ENCODE data around the gene PTBP3. TPM values are rescaled to one million over a fixed set of nuclear protein-coding genes. Genes with fewer than 3 reads are reported as not detected.
A peak's percentile ranks its signal among the peaks of the same experiment; 100 is the strongest.

Gene PTBP3
- total and polyA plus RNA-seq, 2 of the 13 experiments (the other 11 are each of a cell fraction or from before 2014, with no cell fraction given), result 52.8 to 61.1 TPM

- TF ChIP-seq STAT6 (CRISPR knock-in tag; IDR thresholded peaks at IDR 0.05; ENCODE audit: borderline replicate concordance) (no peak), CEBPG (CRISPR knock-in tag; IDR thresholded peaks at IDR 0.05) (peak; percentile 24; the same call in 1 of the 2 replicates), ZNF543 (CRISPR knock-in tag; IDR thresholded peaks at IDR 0.05) (no peak), ZZZ3 (CRISPR knock-in tag; IDR thresholded peaks at IDR 0.05; ENCODE audit: borderline replicate concordance) (no peak), BORCS8-MEF2B (CRISPR knock-in tag; IDR thresholded peaks at IDR 0.05) (no peak), ZNF570 (CRISPR knock-in tag; IDR thresholded peaks at IDR 0.05; ENCODE audit: borderline replicate concordance) (no peak), CREM (IDR thresholded peaks at IDR 0.05) (peak; percentile 9; the same call in 1 of the 2 replicates), CREM (CRISPR knock-in tag; IDR thresholded peaks at IDR 0.05) (no peak), POLR2A (IDR thresholded peaks at IDR 0.05; ENCODE audit: insufficient read depth in 1 of 2, low read depth in 2 of 2, low read length in 2 of 2) (peak in 1 of 2 experiments; percentile 74; a peak in 2 of 4 replicates)
- TF ChIP-seq, protein P1, sequence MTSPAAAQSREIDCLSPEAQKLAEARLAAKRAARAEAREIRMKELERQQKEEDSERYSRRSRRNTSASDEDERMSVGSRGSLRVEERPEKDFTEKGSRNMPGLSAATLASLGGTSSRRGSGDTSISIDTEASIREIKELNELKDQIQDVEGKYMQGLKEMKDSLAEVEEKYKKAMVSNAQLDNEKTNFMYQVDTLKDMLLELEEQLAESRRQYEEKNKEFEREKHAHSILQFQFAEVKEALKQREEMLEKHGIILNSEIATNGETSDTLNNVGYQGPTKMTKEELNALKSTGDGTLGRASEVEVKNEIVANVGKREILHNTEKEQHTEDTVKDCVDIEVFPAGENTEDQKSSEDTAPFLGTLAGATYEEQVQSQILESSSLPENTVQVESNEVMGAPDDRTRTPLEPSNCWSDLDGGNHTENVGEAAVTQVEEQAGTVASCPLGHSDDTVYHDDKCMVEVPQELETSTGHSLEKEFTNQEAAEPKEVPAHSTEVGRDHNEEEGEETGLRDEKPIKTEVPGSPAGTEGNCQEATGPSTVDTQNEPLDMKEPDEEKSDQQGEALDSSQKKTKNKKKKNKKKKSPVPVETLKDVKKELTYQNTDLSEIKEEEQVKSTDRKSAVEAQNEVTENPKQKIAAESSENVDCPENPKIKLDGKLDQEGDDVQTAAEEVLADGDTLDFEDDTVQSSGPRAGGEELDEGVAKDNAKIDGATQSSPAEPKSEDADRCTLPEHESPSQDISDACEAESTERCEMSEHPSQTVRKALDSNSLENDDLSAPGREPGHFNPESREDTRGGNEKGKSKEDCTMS (CRISPR knock-in tag; conservative IDR thresholded peaks at IDR 0.05), result no peak
- TF ChIP-seq, protein P2, sequence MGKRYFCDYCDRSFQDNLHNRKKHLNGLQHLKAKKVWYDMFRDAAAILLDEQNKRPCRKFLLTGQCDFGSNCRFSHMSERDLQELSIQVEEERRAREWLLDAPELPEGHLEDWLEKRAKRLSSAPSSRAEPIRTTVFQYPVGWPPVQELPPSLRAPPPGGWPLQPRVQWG (CRISPR knock-in tag; IDR thresholded peaks at IDR 0.05; ENCODE audit: borderline replicate concordance, low read depth), result no peak
Measured at GRCh38 chr9:112380825-112381221, 47.4 kb upstream of the PTBP3 start (continued).
